ENCODE data around the gene HSPA2.

GRCh38 chr14:64531567-64531966 lies 9.0 kb upstream of the HSPA2 start:
- TF ChIP-seq EZH2phosphoT487 (IDR thresholded peaks at IDR 0.05; ENCODE audit: insufficient read depth, low read depth) (no peak), EZH2 (IDR thresholded peaks at IDR 0.05; ENCODE audit: insufficient read depth, poor library complexity, severe bottlenecking) (no peak)

All from GM23248 (cell line).